ENCODE measurements around the gene DAZAP2. TPM values are rescaled to one million over a fixed set of nuclear protein-coding genes. Genes with fewer than 3 reads are reported as not detected.

Gene DAZAP2
- total RNA-seq, 2 experiments from 2014 or later, result 292 to 310 TPM

DNA sequence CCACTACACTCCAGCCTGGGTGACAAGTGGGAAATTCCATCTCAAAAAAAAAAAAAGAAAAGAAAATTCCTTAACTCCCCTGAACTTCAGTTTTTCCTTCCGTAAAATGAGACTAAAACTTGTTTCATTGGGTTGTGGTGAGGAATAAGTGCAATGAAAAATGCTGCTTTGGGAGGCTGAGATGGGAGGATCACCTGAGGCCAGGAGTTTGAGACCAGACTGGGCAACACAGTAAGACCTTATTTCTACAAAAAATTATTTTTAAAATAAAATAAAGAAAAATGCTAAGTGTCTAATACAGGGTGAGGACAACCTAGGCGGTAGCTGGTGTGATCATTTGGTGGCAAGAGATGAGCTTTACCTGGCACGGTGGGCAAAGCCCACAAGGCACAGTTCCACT lies 24.7 kb downstream of the DAZAP2 start:
- Mint-ChIP-seq H3K36me3 (ENCODE audit: low read depth) (no peaks in the 10 kb centered on the region), H3K9me3 (no peaks in the 10 kb centered on the region), H3K27me3 (no peaks in the 10 kb centered on the region), H3K27ac (no peak overlapping the region), H3K4me1 (ENCODE audit: low read depth) (peaks cover 28% of the 10 kb centered on the region), H3K4me3 (no peak overlapping the region)
- ChIA-PET POLR2A (interaction anchor here (0.6 to 1.2 kb wide), 3 partner anchors 14 to 140 kb away, joined by 3 to 4 read pairs (median 3); no protein-coding TSS in a partner anchor), CTCF (interaction anchor here (0.7 to 2.2 kb wide), 2 partner anchors 18 to 25 kb away, joined by 4 to 6 read pairs; partner anchors contain the start of gene DAZAP2)
- no peak for DNase-seq
- no peaks in the 10 kb centered on the region for H3K27me3 ChIP-seq (ENCODE audit: control insufficient read depth in 1 of 2, insufficient read depth in 2 of 2, low read length in 2 of 2)
- no peak for ATAC-seq (ENCODE audit: poor library complexity)
- no peaks in the 10 kb centered on the region for H3K36me3 ChIP-seq (ENCODE audit: insufficient read depth, low read length)
- no peaks in the 10 kb centered on the region for H3K9me3 ChIP-seq (ENCODE audit: control insufficient read depth in 1 of 2, insufficient read depth in 1 of 2, low read length in 2 of 2)
- intact Hi-C loops (cut with DNase I, micrococcal nuclease), result loop anchor here in 1 of 2 experiments (10.0 kb wide), 1 partner anchor 49 kb away; the partner anchor contains the start of gene POU6F1
- H3K27ac ChIP-seq (ENCODE audit: low read depth in 1 of 2, low read length in 2 of 2), result no peak overlapping the region
- no peak overlapping the region for H3K4me3 ChIP-seq (ENCODE audit: low read length)
- TF ChIP-seq, protein P1, sequence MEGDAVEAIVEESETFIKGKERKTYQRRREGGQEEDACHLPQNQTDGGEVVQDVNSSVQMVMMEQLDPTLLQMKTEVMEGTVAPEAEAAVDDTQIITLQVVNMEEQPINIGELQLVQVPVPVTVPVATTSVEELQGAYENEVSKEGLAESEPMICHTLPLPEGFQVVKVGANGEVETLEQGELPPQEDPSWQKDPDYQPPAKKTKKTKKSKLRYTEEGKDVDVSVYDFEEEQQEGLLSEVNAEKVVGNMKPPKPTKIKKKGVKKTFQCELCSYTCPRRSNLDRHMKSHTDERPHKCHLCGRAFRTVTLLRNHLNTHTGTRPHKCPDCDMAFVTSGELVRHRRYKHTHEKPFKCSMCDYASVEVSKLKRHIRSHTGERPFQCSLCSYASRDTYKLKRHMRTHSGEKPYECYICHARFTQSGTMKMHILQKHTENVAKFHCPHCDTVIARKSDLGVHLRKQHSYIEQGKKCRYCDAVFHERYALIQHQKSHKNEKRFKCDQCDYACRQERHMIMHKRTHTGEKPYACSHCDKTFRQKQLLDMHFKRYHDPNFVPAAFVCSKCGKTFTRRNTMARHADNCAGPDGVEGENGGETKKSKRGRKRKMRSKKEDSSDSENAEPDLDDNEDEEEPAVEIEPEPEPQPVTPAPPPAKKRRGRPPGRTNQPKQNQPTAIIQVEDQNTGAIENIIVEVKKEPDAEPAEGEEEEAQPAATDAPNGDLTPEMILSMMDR (IDR thresholded peaks at IDR 0.05), result no peak
- no peaks in the 10 kb centered on the region for H3K4me1 ChIP-seq (ENCODE audit: insufficient read depth, low read length)

DNA sequence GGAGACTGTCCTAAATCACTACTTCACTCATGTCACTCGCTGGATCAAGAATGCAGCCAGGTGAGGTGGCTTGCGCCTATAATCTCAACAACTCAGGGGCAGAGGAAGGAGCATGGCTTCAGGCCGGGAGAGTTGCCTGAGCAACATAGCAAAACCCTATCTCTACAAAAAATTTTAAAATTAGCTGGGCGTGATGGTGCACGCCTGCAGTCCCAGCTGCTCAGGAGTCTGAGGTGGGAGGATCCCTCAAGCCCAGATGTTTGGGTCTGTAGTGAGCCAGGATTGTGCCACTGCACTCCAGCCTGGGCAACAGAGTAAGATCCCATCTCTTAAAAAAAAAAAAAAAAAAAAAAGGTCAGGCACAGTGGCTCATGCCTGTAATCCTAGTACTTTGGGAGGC lies 25.7 kb downstream of the DAZAP2 start:
- intact Hi-C loops (cut with DNase I, micrococcal nuclease), result loop anchor here in 1 of 2 experiments (10.0 kb wide), 1 partner anchor 49 kb away; the partner anchor contains the start of gene POU6F1
- H3K27ac Mint-ChIP-seq, result no peak overlapping the region

DNA sequence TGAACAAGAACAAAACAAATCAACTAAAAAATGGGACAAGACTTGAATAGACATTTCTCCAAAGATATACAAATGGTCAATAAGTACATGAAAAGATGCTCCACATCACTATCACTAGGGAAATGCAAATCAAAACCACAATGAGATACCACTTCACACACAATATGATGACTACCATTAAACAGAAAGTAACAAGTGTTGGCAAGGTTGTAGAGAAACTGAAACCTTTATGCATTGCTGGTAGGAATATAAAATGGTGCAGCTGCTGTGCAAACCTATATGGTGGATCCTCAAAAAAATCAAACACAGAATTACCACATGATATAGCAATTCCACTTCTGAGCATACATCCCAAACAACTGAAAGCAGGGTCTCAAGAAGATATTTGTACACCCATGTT lies 26.4 kb downstream of the DAZAP2 start:
- DNase-seq (peak in 3 of 14 experiments; percentile 32 to 80 (median 43)), ATAC-seq (ENCODE audit: poor library complexity) (peak; percentile 24)
- H3K4me1 Mint-ChIP-seq (ENCODE audit: low read depth), result peaks cover 39% of the 10 kb centered on the region
- CTCF ChIA-PET, result no interaction called here
- peak overlapping the region; percentile 4 for H3K27ac Mint-ChIP-seq
- POLR2A ChIA-PET, result no interaction called here
- H3K4me3 Mint-ChIP-seq, result peak overlapping the region; percentile 27
- no peak overlapping the region for H3K4me3 ChIP-seq (ENCODE audit: low read length)
- H3K4me1 ChIP-seq (ENCODE audit: insufficient read depth, low read length), result peaks cover 9% of the 10 kb centered on the region
- no peak overlapping the region for H3K27ac ChIP-seq (ENCODE audit: low read depth in 1 of 2, low read length in 2 of 2)
- H3K27me3 Mint-ChIP-seq, result no peaks in the 10 kb centered on the region
- TF ChIP-seq, protein P1 (IDR thresholded peaks at IDR 0.05), result no peak
- intact Hi-C loops (cut with DNase I, micrococcal nuclease), result loop anchor here (5.0 to 10.0 kb wide), 3 partner anchors 50 to 267 kb away; partner anchors contain the start of genes LETMD1 (in 1 of the 2) and POU6F1 (in 1 of the 2)
- no peaks in the 10 kb centered on the region for H3K27me3 ChIP-seq (ENCODE audit: control insufficient read depth in 1 of 2, insufficient read depth in 2 of 2, low read length in 2 of 2)
- no peaks in the 10 kb centered on the region for H3K36me3 ChIP-seq (ENCODE audit: insufficient read depth, low read length)
- H3K9me3 ChIP-seq (ENCODE audit: control insufficient read depth in 1 of 2, insufficient read depth in 1 of 2, low read length in 2 of 2), result no peaks in the 10 kb centered on the region
- H3K9me3 Mint-ChIP-seq, result no peaks in the 10 kb centered on the region
- no peaks in the 10 kb centered on the region for H3K36me3 Mint-ChIP-seq (ENCODE audit: low read depth)

More for the DNA sequence above, 25.7 kb downstream of the DAZAP2 start:
- no peaks in the 10 kb centered on the region for H3K36me3 ChIP-seq (ENCODE audit: insufficient read depth, low read length)
- Mint-ChIP-seq H3K9me3 (no peaks in the 10 kb centered on the region), H3K4me3 (no peak overlapping the region), H3K4me1 (ENCODE audit: low read depth) (peaks cover 35% of the 10 kb centered on the region), H3K27me3 (no peaks in the 10 kb centered on the region), H3K36me3 (ENCODE audit: low read depth) (no peaks in the 10 kb centered on the region)
- ChIA-PET POLR2A (interaction anchor here (1.1 kb wide), 1 partner anchor 77 kb away, joined by 4 read pairs; no protein-coding TSS in a partner anchor), CTCF (interaction anchor here (2.2 kb wide), 1 partner anchor 26 kb away, joined by 6 read pairs; the partner anchor contains the start of gene DAZAP2)
- no peak overlapping the region for H3K4me3 ChIP-seq (ENCODE audit: low read length)
- ATAC-seq (ENCODE audit: poor library complexity) (no peak), DNase-seq (no peak)
- no peak overlapping the region for H3K27ac ChIP-seq (ENCODE audit: low read depth in 1 of 2, low read length in 2 of 2)
- no peaks in the 10 kb centered on the region for H3K9me3 ChIP-seq (ENCODE audit: control insufficient read depth in 1 of 2, insufficient read depth in 1 of 2, low read length in 2 of 2)
- H3K27me3 ChIP-seq (ENCODE audit: control insufficient read depth in 1 of 2, insufficient read depth in 2 of 2, low read length in 2 of 2), result no peaks in the 10 kb centered on the region
- TF ChIP-seq, protein P1 (IDR thresholded peaks at IDR 0.05), result no peak
- peaks cover 7% of the 10 kb centered on the region for H3K4me1 ChIP-seq (ENCODE audit: insufficient read depth, low read length)
